Cardiac muscle cell (in vitro differentiated cells and primary cell): ENCODE data around the gene CRIP1. TPM values are rescaled to one million over a fixed set of nuclear protein-coding genes. Genes with fewer than 3 reads are reported as not detected.
A peak's percentile ranks its signal among the peaks of the same experiment; 100 is the strongest.

ENCODE experiments used
- DNase-seq, 2 donors: peaks; one replicate each; pipeline versions ENCODE4 v3.0.0 to v3.0.0-alpha.2; 2010 to 2017; ENCODE audit warnings: low read depth in 1 of 2, low spot score in 1 of 2
- H3K27ac ChIP-seq: fragments of 200-600 bp; sonication (generic); 2 replicates; pipeline ENCODE4 v1.5.1; 2016
- H3K27me3 ChIP-seq: fragments of 200-600 bp; sonication (generic); 2 replicates; pipeline ENCODE4 v1.6.0; 2016; ENCODE audit warnings: control low read depth
- H3K36me3 ChIP-seq: fragments of 200-600 bp; sonication (generic); 2 replicates; pipeline ENCODE4 v1.5.1; 2016; ENCODE audit warnings: control low read depth
- H3K4me1 ChIP-seq: fragments of 200-600 bp; sonication (generic); 2 replicates; pipeline ENCODE4 v1.8.1; 2017; ENCODE audit warnings: low read depth, mild to moderate bottlenecking, mixed run types
- H3K4me3 ChIP-seq: fragments of 200-600 bp; sonication (generic); 2 replicates; pipeline ENCODE4 v1.5.1; 2016; ENCODE audit warnings: mild to moderate bottlenecking
- H3K9me3 ChIP-seq: fragments of 200-600 bp; sonication (generic); 2 replicates; pipeline ENCODE4 v1.5.1; 2017; ENCODE audit warnings: low read depth, mild to moderate bottlenecking, control low read depth
- CTCF ChIP-seq: IDR thresholded peaks from 2 replicates; pipeline ENCODE4 v1.5.1; 2012; ENCODE audit warnings: low read depth, mild to moderate bottlenecking, low read length
- polyA plus RNA-seq: library from polyadenylated mRNA; unstranded; fragments of >200 nt; fragmentation: Nextera tagmentation; extraction: Ambion mirVana; gene quantifications from 2 replicates; pipeline ENCODE4 v1.2.1, GENCODE V29; 2016
- total RNA-seq: library from RNA; depleted of rRNA; stranded (reverse); fragments of >200 nt; gene quantifications from 2 replicates; pipeline ENCODE4 v1.2.3, GENCODE V29; 2016

The CRIP1 gene
- total and polyA plus RNA-seq, 2 experiments from 2014 or later: 51.1 to 196 TPM

GRCh38 chr14:105445290-105445689 is 41.4 kb upstream of the CRIP1 start:
- Histone ChIP-seq H3K4me3 (no peak overlapping the region), H3K36me3 (no peaks in the 10 kb centered on the region), H3K4me1 (peaks cover 22% of the 10 kb centered on the region), H3K27ac (no peak overlapping the region), H3K27me3 (no peaks in the 10 kb centered on the region), H3K9me3 (no peaks in the 10 kb centered on the region)
- TF ChIP-seq CTCF: no peak
- no peak for DNase-seq

GRCh38 chr14:105445901-105446845 is 40.5 kb upstream of the CRIP1 start:
- DNase-seq: no peak
- TF ChIP-seq CTCF: no peak
- H3K9me3 ChIP-seq: no peaks in the 10 kb centered on the region
- H3K36me3 ChIP-seq: no peaks in the 10 kb centered on the region
- no peaks in the 10 kb centered on the region for H3K27me3 ChIP-seq
- peak overlapping the region; percentile 87 for H3K27ac ChIP-seq
- H3K4me3 ChIP-seq: no peak overlapping the region
- peaks cover 22% of the 10 kb centered on the region for H3K4me1 ChIP-seq

- no peak for DNase-seq
- Histone ChIP-seq H3K4me3 (no peak overlapping the region), H3K27me3 (no peaks in the 10 kb centered on the region), H3K27ac (peak overlapping the region; percentile 87), H3K36me3 (no peaks in the 10 kb centered on the region), H3K4me1 (peaks cover 22% of the 10 kb centered on the region), H3K9me3 (no peaks in the 10 kb centered on the region)
- TF ChIP-seq CTCF: no peak
These were observed 39.7 kb upstream of the CRIP1 start for GRCh38 chr14:105446971-105447370.

GRCh38 chr14:105447651-105448640 is 38.7 kb upstream of the CRIP1 start:
- no peak for TF ChIP-seq CTCF
- Histone ChIP-seq H3K9me3 (no peaks in the 10 kb centered on the region), H3K4me1 (peaks cover 22% of the 10 kb centered on the region), H3K4me3 (no peak overlapping the region), H3K27ac (peak overlapping the region; percentile 87), H3K27me3 (no peaks in the 10 kb centered on the region), H3K36me3 (no peaks in the 10 kb centered on the region)
- DNase-seq: no peak

- Histone ChIP-seq H3K27me3 (no peaks in the 10 kb centered on the region), H3K36me3 (peaks cover 3% of the 10 kb centered on the region), H3K4me3 (no peak overlapping the region), H3K27ac (peak overlapping the region; percentile 87), H3K4me1 (peaks cover 22% of the 10 kb centered on the region), H3K9me3 (no peaks in the 10 kb centered on the region)
- DNase-seq: peak; percentile 66 to 73
- peak; percentile 88 for TF ChIP-seq CTCF
These were observed 38.0 kb upstream of the CRIP1 start for GRCh38 chr14:105448706-105449111.
